Tibial artery (tissue), 4 donors: ENCODE measurements around the gene TACR1.
"Not testable (repeated sequence)": the region's sequence is repeated elsewhere in the genome, so short reads cannot be mapped to it uniquely, and the experiment has no call there.

Experiments used
- DNase-seq, 2 donors: peaks; one replicate each; pipeline ENCODE4 v3.0.0-alpha.2; 2019
- H3K27ac ChIP-seq, 2 donors: fragments of 200-600 bp; sonication (generic) in 1 of 2; 1 replicate in 1 of 2; 2 replicates in 1 of 2; pipeline ENCODE4 v1.5.1; 2018 to 2019; ENCODE audit warnings: mild to moderate bottlenecking in 1 of 2
- H3K27me3 ChIP-seq, 2 donors: fragments of 200-600 bp; sonication (generic) in 1 of 2; one replicate each; pipeline versions ENCODE4 v1.5.1 to v1.6.0; 2016 to 2019
- H3K36me3 ChIP-seq, 3 donors: fragments of 200-600 bp; sonication (generic) in 2 of 3; one replicate each; pipeline ENCODE4 v1.5.1; 2016 to 2019; ENCODE audit warnings: mild to moderate bottlenecking in 2 of 3
- H3K4me1 ChIP-seq, 4 donors: fragments of 200-600 bp; sonication (generic) in 2 of 4; 1 replicate in 3 of 4; 2 replicates in 1 of 4; pipeline ENCODE4 v1.5.1; 2016 to 2019
- H3K4me3 ChIP-seq, 2 donors: fragments of 200-600 bp; sonication (generic) in 1 of 2; 1 replicate in 1 of 2; 2 replicates in 1 of 2; pipeline ENCODE4 v1.5.1; 2018 to 2019; ENCODE audit warnings: mild to moderate bottlenecking in 2 of 2
- H3K9me3 ChIP-seq, 3 donors: fragments of 200-600 bp; sonication (generic) in 1 of 3; one replicate each; pipeline ENCODE4 v1.5.1; 2016 to 2019
- CTCF ChIP-seq, 2 experiments: fragments of 200-600 bp in 1 of 2; fragments of 450-650 bp in 1 of 2; IDR thresholded peaks; one replicate each; pipeline ENCODE4 v1.5.1; 2017 to 2019; ENCODE audit warnings: antibody characterized with exemption in 2 of 2, mild to moderate bottlenecking in 1 of 2, moderate library complexity in 1 of 2
- intact Hi-C: fragments of 100-400 bp; cut with DNase I; formaldehyde crosslinking; loops from one replicate; pipeline ENCODE4 v1.15.0; 2023; ENCODE audit warnings: low total_unique reads

TACR1 gene, protein sequence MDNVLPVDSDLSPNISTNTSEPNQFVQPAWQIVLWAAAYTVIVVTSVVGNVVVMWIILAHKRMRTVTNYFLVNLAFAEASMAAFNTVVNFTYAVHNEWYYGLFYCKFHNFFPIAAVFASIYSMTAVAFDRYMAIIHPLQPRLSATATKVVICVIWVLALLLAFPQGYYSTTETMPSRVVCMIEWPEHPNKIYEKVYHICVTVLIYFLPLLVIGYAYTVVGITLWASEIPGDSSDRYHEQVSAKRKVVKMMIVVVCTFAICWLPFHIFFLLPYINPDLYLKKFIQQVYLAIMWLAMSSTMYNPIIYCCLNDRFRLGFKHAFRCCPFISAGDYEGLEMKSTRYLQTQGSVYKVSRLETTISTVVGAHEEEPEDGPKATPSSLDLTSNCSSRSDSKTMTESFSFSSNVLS

GRCh38 chr2:75199428-75200011 is at the start of gene TACR1:
TSS of gene TACR1 (minus strand) at chr2:75199520. CDS start at chr2:75198934, 586 bp downstream.
- H3K27me3 ChIP-seq, result peaks cover 0 to 36% of the 10 kb centered on the region in 2 donors
- peak within 1 kb of the TSS in 1 of 2 donors; percentile 40 for H3K27ac ChIP-seq
- TF ChIP-seq CTCF (IDR thresholded peaks at IDR 0.05), result peak; percentile 36 to 48
- peaks cover 0 to 27% (median 25%) of the 10 kb centered on the region in 4 donors for H3K4me1 ChIP-seq
- intact Hi-C loops, result no loop called here
- no peaks in the 10 kb centered on the region for H3K36me3 ChIP-seq
- peak; percentile 54 to 83 for DNase-seq
- H3K4me3 ChIP-seq, result peak within 1 kb of the TSS; percentile 47 to 49
- no peaks in the 10 kb centered on the region for H3K9me3 ChIP-seq

GRCh38 chr2:75248581-75248980 is 49.3 kb upstream of the TACR1 start:
- H3K4me1 ChIP-seq, H3K27ac ChIP-seq, H3K36me3 ChIP-seq, DNase-seq, H3K27me3 ChIP-seq, H3K4me3 ChIP-seq, intact Hi-C loops: not testable (repeated sequence)
- H3K9me3 ChIP-seq, result peaks cover 2 to 22% (median 14%) of the 10 kb centered on the region in 3 donors

DNA sequence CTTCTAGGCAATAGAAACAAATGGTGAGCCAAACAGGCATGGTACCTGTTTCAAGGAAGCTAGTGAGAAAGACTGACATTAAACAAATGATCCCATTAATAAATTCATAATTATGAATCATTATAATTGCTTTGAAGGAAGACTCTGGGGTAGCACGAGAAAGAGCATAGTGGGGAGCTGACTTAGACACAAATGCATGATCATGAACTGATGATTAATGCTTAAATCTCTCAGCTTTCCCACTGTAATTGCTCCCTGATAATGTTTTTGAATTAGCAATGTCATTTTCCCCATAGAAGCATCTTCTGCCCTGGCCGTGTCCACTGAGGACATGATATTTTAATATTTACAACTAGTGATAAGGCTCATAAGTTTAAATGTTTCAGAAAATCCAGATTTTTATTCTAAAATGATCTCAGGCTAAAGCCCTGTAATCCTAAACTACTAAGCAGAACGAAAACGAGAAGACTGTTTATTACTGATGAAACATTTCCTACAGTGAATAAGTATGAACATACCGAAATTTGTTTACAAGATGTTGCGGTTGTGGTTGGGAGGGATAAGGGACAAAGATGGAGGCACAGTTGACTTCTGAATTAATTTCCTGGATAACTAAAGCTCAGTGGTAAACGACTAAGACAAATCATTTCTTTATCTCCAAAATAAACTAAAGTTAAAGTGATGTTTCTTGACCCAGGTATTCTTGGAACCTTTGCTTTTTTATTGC is 47.3 kb upstream of the TACR1 start:
- no peak for DNase-seq
- H3K36me3 ChIP-seq, result no peaks in the 10 kb centered on the region
- intact Hi-C loops, result no loop called here
- peaks cover 2 to 33% (median 19%) of the 10 kb centered on the region in 3 donors for H3K9me3 ChIP-seq
- no peak for TF ChIP-seq CTCF (IDR thresholded peaks at IDR 0.05)
- no peak overlapping the region for H3K4me3 ChIP-seq
- H3K27me3 ChIP-seq, result no peaks in the 10 kb centered on the region
- no peak overlapping the region for H3K27ac ChIP-seq
- no peaks in the 10 kb centered on the region for H3K4me1 ChIP-seq

DNA sequence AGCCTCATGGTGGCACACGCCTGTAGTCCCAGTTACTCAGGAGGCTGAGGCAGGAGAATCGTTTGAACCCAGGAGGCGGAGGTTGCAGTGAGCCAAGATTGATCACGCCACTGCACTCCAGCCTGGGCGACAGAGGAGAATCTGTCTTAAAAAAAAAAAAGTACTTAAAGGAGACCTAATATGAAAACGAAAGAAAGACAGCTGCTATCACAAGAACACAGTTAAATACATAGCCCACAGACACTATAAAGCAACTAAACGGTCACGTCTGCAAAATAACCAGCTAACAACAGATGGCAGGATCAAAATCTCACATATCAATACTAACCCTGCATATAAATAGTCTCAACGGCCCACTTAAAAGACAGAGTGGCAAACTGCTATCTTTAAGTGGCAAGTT is 43.9 kb upstream of the TACR1 start:
- TF ChIP-seq CTCF (IDR thresholded peaks at IDR 0.05), result no peak
- H3K27me3 ChIP-seq, result no peaks in the 10 kb centered on the region
- no peaks in the 10 kb centered on the region for H3K36me3 ChIP-seq
- peaks cover 0 to 11% (median 11%) of the 10 kb centered on the region in 3 donors for H3K9me3 ChIP-seq
- H3K4me3 ChIP-seq, result no peak overlapping the region
- H3K27ac ChIP-seq, result no peak overlapping the region
- intact Hi-C loops, result no loop called here
- no peak for DNase-seq
- H3K4me1 ChIP-seq, result no peaks in the 10 kb centered on the region

GRCh38 chr2:75241696-75242095 is 42.4 kb upstream of the TACR1 start:
- Histone ChIP-seq H3K9me3 (peaks cover 0 to 11% (median 11%) of the 10 kb centered on the region in 3 donors), H3K27me3 (no peaks in the 10 kb centered on the region), H3K36me3 (no peaks in the 10 kb centered on the region), H3K4me3 (no peak overlapping the region), H3K27ac (no peak overlapping the region), H3K4me1 (no peaks in the 10 kb centered on the region)
- intact Hi-C loops, result no loop called here
- no peak for DNase-seq
- no peak for TF ChIP-seq CTCF (IDR thresholded peaks at IDR 0.05)
